CD4-positive, alpha-beta T cell treated with Interferon gamma for 1 hour (primary cell): Measurements from ENCODE around the gene BNIP3.

Experiments used
- DNase-seq: peaks from one replicate; pipeline ENCODE4 v3.0.0-alpha.2; 2020

Gene BNIP3, protein sequence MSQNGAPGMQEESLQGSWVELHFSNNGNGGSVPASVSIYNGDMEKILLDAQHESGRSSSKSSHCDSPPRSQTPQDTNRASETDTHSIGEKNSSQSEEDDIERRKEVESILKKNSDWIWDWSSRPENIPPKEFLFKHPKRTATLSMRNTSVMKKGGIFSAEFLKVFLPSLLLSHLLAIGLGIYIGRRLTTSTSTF

GRCh38 chr10:131981429-131982184, at the start of gene BNIP3:
Gene BNIP3, minus strand, starts transcription at chr10:131981923. Its CDS starts 117 bp downstream, at chr10:131981806.
- DNase-seq, result peak; percentile 95

DNA sequence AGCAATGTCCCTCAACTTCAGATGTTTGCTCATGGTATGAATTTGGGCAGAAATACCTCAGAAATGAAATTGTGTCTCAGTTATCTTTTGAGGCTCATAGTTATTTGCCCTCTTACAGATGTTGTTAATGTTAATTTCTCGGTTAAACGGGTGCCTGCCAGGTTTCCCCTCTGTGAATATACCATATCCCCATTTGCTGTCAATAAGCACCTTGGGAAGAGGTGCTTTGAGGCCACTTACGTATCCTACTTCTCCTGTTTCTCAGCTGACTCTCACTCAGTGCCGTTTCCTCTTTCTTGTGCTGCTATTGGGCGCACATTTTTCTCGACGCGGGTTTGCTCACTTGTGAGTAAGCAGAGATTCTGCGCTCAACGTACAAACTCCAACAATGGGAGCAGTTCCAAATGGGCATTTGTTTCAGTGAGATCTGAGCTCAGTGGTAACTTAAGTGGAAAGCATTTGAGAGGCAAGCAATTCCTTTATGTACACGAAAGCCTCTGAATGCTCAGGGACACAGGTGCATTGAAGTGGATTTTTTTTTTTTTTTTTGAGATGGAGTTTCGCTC, 49.3 kb upstream of the BNIP3 start:
- DNase-seq, result no peak

GRCh38 chr10:132028706-132029105, 47.0 kb upstream of the BNIP3 start:
- DNase-seq, result no peak

DNA sequence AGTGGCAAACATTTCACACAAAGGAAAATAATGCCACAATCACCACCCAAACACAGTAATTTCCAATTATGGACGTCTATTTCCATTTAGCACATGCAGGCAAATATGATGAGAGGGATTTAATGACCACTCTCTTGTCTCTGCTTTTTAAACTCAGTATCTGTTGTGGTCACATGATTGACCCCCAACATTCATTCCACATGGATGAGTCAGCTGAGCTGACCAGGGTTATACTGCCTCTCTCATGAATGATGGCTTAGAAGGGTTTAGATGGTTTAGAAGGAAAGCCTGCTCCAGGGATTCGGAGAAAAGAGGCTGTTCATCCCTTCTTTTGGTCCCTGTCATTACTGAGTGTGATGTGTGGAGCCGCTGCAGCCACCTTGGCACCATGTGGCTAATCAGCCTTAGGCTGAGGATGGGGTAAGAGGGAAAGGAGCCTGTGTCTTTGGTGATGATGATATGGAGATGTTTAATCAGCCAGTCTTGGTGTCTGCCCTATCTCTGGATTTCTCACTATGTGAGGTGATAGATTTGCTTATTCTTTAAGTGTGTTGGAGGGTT, 45.8 kb upstream of the BNIP3 start:
- DNase-seq, result no peak

DNA sequence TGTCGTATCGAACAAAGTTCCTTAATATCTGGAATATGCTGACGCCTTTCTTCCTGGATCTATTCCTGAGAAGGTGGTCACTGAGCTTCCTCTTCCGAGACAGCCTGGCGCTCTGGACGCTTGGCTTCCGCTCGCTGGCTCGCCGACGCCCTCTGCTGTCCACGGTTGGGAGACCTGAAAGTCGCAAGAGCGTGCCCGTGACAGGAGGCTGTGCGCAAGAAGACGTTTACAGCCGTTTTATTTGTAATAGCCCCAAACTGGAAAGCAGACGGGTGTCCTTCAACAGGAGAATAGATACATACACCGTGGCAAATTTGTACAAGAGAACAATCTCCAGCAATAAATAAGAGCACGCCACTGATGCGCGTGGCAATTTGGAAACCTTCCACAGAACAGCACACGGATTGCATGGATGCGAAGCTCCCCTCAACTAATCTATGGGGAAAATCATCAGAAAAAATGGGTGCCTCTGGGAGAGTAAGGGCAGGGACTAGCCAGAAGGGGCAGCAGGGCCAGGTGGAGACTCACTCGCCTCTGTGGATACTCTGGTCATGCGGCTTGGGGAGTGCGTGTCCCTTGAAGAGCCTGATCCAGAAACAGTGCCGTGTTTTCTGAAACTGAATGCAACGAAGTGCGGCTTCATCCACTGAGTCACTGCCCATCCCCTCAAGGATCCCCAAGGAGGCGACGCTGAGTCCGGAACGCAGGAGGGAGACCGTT, 41.5 kb upstream of the BNIP3 start:
- peak; percentile 63 for DNase-seq

DNA sequence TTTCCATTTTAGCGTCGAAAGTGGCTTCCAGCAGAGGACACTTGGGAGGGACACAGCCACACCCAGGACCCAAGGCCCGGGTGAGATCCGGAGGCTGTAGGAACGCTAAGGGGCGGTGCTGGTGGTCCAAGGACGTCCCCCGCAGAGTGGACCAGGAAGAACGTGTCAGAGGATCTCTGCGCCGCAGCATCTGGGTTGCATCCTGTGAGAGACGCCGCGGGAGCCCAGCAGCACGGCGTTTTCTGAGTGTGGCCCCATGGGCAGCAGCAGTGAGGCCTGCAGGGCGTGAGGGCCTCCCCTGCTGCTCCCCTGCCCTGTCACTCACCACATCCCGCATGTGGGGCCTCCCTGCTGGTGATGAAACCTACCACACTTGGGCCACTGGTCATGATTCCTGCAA, 40.5 kb upstream of the BNIP3 start:
- no peak for DNase-seq

DNA sequence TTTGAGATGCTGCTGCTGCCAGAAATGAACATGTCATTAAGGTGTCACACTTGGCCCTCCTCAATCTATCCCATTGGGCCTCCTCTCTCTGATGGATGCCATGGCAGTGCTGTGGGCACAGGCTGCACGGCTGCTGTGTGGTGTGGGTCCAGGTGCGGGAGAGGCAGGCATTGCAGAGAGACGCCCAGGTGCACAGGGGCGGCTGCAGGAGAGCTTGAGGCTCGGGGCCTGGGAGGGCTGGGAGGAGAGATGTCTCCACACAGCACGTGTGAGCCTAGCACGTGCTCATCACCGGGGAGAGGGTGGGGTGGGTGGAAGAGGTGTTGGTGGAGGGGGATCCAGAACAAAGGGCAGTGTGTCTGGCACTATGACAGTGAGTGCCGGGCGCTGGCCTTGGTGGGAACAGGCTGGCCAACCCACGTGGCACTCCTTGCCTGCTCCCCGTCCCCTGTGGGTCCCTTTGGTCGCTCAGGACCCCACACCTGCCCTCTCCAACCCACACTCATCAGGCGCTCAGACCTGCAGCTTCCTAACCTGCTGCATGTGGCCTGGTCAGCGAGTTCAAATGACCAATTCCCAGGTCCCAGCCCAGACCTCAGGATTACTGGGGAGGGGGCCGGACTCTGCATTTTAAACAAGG, 39.9 kb upstream of the BNIP3 start:
- DNase-seq, result no peak

GRCh38 chr10:132021046-132021445, 39.3 kb upstream of the BNIP3 start:
- no peak for DNase-seq

DNA sequence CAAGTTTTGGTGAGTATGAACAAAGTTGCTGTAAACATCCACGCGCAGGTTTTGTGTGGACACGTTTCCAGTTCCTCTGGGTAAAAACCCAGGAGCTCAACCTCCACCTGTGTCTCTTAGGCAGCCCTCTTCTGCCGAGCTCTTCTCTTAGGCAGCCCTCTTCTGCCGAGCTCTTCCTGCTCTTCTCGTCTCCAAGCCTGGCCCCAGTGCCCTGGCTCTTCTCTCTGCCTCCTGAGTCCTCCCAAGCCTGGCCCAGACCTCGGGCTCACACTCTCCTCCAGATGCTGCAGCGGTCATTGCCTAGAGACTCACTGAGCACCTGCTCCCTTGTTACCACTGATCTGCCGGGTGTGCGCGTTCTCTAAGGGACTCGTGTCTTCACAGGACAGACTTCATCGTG, 38.7 kb upstream of the BNIP3 start:
- DNase-seq, result no peak

DNA sequence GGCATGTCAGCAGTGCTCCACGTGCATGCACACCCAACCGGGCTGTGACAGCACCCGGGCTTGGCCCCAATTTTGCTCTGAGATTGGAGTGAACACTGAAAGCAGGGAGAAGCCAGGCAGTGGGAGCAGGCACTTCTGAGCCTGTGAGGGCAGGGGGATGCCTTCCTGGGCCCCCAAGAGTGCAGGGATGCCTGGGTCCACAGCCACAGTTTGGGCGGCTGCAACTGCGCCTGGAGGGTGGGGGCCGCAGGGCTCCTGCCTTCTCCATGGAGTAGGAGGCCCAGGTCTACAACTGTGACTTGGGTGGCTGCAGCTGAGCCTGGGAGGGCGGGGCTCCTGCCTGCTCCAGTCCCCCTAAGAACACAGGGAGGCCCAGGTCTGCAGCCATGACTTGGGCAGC, 37.6 kb upstream of the BNIP3 start:
- no peak for DNase-seq

- no peak for DNase-seq
These were observed 36.7 kb upstream of the BNIP3 start for GRCh38 chr10:132018446-132018845.

GRCh38 chr10:132016514-132016913, 34.8 kb upstream of the BNIP3 start:
- no peak for DNase-seq

DNA sequence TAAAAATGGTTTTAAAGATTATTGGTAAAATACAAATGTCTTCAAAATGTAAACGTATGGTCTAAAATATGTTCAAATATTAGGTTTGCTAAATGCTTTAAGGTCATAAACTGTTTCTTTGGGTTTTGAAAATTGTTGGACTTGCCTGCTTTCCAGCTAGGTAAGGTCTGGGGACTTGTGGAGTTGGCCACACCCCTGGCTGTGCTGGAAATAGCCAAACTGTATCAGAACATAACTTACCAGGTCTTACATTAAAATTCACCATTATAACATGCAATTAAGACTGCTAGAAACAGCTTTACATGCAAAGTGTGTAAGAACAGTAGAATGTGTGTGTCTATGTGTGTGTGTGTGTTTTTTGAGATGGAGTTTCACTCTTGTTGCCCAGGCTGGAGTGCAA, 29.7 kb upstream of the BNIP3 start:
- DNase-seq, result no peak

GRCh38 chr10:132011024-132011423, 29.3 kb upstream of the BNIP3 start:
- DNase-seq, result no peak

GRCh38 chr10:132010483-132010882, 28.8 kb upstream of the BNIP3 start:
- DNase-seq, result no peak

- DNase-seq, result no peak
These were observed 27.9 kb upstream of the BNIP3 start for GRCh38 chr10:132009575-132009974.

- no peak for DNase-seq
These were observed 26.0 kb upstream of the BNIP3 start for GRCh38 chr10:132007681-132008080.

- DNase-seq, result no peak
These were observed 25.2 kb upstream of the BNIP3 start for GRCh38 chr10:132006966-132007365.

DNA sequence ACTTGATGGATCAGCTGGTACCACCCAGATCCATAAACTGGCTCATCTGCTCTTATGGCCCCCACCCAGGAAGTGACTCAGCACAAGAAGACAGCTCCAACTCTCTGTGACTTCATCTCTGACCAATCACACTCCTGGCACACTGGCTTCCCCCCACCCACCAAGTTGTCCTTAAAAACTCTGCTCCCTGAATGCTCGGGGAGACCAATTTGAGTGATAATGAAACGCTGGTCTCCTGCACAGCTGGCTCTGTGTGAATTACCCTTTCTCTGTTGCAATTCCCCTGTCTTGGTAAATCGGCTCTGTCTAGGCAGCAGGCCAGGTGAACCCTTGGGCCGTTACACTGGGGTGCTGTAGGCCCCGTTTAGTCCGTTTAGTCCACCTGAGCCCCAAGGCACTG, 23.4 kb upstream of the BNIP3 start:
- no peak for DNase-seq

GRCh38 chr10:132004052-132004451, 22.3 kb upstream of the BNIP3 start:
- no peak for DNase-seq

DNA sequence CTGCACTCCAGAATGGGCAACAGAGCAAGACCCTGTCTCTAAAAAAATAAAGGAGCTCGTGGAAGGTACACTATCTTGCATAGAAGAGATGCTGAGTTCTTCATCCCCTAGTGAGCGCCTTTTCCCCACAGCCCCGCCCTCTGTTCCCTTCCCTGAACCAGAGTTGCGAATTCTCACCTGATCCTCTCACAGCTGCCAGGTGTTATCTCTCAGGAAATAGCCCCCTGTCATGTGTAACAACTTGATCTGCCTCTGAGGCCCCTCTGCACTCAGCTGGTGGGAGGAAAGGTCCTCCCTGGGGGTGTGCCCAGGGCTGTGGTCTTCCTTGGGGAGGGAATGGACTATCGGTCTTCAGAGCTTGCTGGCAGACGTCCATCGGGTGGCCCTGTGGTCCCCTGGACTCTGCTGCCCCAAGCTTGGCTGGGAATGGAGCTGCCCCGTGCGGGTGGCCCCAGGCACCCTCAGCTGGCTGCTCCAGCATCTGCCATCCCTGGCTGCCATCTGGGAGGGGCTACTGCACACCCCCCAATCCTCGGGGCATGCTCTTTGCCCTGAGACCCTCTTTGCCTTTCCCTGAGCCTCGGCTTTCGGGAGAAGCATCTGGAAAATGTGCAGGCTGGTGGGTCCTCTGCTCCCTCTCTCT, 21.7 kb upstream of the BNIP3 start:
- DNase-seq, result no peak

DNA sequence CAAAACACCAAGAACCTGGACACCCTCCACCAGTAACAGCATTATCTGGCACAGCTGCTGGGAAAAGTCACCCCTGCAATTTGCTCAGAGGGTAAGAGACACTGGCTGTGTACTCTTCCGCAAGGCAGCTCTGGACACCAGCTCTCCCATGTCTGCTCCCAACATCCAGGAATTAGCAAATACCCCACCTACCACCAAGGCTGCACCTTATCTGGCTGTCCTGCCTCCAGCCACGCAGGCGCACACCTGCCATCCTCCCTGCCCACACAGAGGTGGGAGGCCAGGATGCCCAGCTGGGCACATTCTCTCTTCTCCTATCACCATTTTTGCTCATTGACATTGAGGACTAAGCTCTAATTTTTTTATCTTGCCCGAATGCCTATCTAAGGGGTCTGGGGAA, 20.3 kb upstream of the BNIP3 start:
- no peak for DNase-seq
